GM21390 (cell line): ENCODE data around the gene RND1.

Experiments
- ATAC-seq: cut with Tn5 transposase; IDR thresholded peaks from one replicate; pipeline ENCODE4 v1.9.1; 2021; ENCODE audit not compliant: unreplicated experiment

Gene RND1

GRCh38 chr12:48811437-48812090, 54.1 kb downstream of the RND1 start:
- no peak for ATAC-seq

- ATAC-seq, result no peak
Observed at GRCh38 chr12:48810903-48811431, 54.7 kb downstream of the RND1 start.

DNA sequence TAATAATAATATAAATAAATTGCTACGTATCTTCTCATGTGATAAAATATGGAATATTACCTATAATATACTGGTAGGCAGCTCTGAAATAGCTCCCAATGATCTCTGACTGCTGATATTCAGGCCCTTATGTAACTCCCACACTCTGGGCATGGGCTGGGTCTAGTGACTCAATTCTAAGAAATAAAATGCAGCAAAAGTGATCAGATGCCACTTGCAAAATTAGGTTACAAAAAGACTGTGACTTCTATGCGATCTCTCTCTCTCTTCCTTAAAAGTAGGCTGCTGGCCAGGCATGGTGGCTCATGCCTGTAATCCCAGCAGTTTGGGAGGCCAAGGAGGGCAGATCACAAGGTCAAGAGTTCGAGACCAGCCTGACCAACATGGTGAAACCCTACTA, 57.7 kb downstream of the RND1 start:
- ATAC-seq, result no peak
